ENCODE data around the gene PRSS27.

PRSS27 gene

GRCh38 chr16:2762711-2763110, 42.7 kb upstream of the PRSS27 start:
- no peak overlapping the region for H3K27ac ChIP-seq
- in situ Hi-C loops (cut with HindIII; ENCODE audit: low pct_ligation_motif_present, low sequenced_read_pairs) = no loop called here
- no peak overlapping the region for H3K4me3 ChIP-seq (ENCODE audit: low read depth, low read length)
- peaks cover 100% of the 10 kb centered on the region for H3K36me3 ChIP-seq (replicated peaks)
- no peaks in the 10 kb centered on the region for H3K27me3 ChIP-seq (replicated peaks)
- no peak for TF ChIP-seq CTCF (IDR thresholded peaks at IDR 0.05; ENCODE audit: low read depth, low read length, missing control alignments)
- no peak for DNase-seq

GRCh38 chr16:2761886-2762583, 42.0 kb upstream of the PRSS27 start:
- H3K4me3 ChIP-seq (ENCODE audit: low read depth, low read length) = no peak overlapping the region
- in situ Hi-C loops (cut with HindIII; ENCODE audit: low pct_ligation_motif_present, low sequenced_read_pairs) = no loop called here
- peaks cover 99% of the 10 kb centered on the region for H3K36me3 ChIP-seq (replicated peaks)
- H3K27ac ChIP-seq = no peak overlapping the region
- no peak for DNase-seq
- no peaks in the 10 kb centered on the region for H3K27me3 ChIP-seq (replicated peaks)
- no peak for TF ChIP-seq CTCF (IDR thresholded peaks at IDR 0.05; ENCODE audit: low read depth, low read length, missing control alignments)

GRCh38 chr16:2761472-2761871, 41.4 kb upstream of the PRSS27 start:
- in situ Hi-C loops (cut with HindIII; ENCODE audit: low pct_ligation_motif_present, low sequenced_read_pairs) = no loop called here
- DNase-seq = no peak
- H3K27ac ChIP-seq = no peak overlapping the region
- no peak overlapping the region for H3K4me3 ChIP-seq (ENCODE audit: low read depth, low read length)
- peaks cover 99% of the 10 kb centered on the region for H3K36me3 ChIP-seq (replicated peaks)
- TF ChIP-seq CTCF (IDR thresholded peaks at IDR 0.05; ENCODE audit: low read depth, low read length, missing control alignments) = no peak
- H3K27me3 ChIP-seq (replicated peaks) = no peaks in the 10 kb centered on the region

GRCh38 chr16:2757344-2757743, 37.3 kb upstream of the PRSS27 start:
- no peak for DNase-seq
- Histone ChIP-seq H3K27me3 (replicated peaks) (no peaks in the 10 kb centered on the region), H3K27ac (no peak overlapping the region), H3K36me3 (replicated peaks) (peaks cover 60% of the 10 kb centered on the region), H3K4me3 (ENCODE audit: low read depth, low read length) (no peak overlapping the region)
- in situ Hi-C loops (cut with HindIII; ENCODE audit: low pct_ligation_motif_present, low sequenced_read_pairs) = no loop called here
- TF ChIP-seq CTCF (IDR thresholded peaks at IDR 0.05; ENCODE audit: low read depth, low read length, missing control alignments) = no peak

GRCh38 chr16:2756288-2757015, 36.4 kb upstream of the PRSS27 start:
- Histone ChIP-seq H3K27ac (no peak overlapping the region), H3K4me3 (ENCODE audit: low read depth, low read length) (no peak overlapping the region), H3K27me3 (replicated peaks) (no peaks in the 10 kb centered on the region), H3K36me3 (replicated peaks) (peaks cover 51% of the 10 kb centered on the region)
- DNase-seq = no peak
- in situ Hi-C loops (cut with HindIII; ENCODE audit: low pct_ligation_motif_present, low sequenced_read_pairs) = no loop called here
- TF ChIP-seq CTCF (IDR thresholded peaks at IDR 0.05; ENCODE audit: low read depth, low read length, missing control alignments) = no peak
